Motor neuron (in vitro differentiated cells): ENCODE results near the gene GPR179. TPM values are rescaled to one million over a fixed set of nuclear protein-coding genes. Genes with fewer than 3 reads are reported as not detected.
A peak's percentile ranks its signal among the peaks of the same experiment; 100 is the strongest.
"Not testable (repeated sequence)": the region's sequence is repeated elsewhere in the genome, so short reads cannot be mapped to it uniquely, and the experiment has no call there.

Experiments used
- ATAC-seq, 8 experiments: fragments of 200-7000 bp; cut with Tn5 transposase; replicated peaks in 6 of 8; 2 replicates each; pipeline ENCODE4 v1.8.0; 2021; ENCODE audit warnings: mild to moderate bottlenecking in 8 of 8, moderate library complexity in 8 of 8
- H3K27ac ChIP-seq, 2 donors: fragments of 250-450 bp; sonication (Bioruptor Pico); 2 replicates each; pipeline ENCODE4 v1.9.0; 2021; ENCODE audit warnings: antibody characterized with exemption in 2 of 2, mild to moderate bottlenecking in 2 of 2, moderate library complexity in 1 of 2
- H3K4me1 ChIP-seq, 2 donors: fragments of 250-450 bp; sonication (Bioruptor Pico); replicated peaks in 1 of 2; 2 replicates each; pipeline ENCODE4 v1.6.1; 2021; ENCODE audit warnings: antibody characterized with exemption in 2 of 2, mild to moderate bottlenecking in 2 of 2, moderate library complexity in 1 of 2
- H3K4me3 ChIP-seq, 5 donors: fragments of 250-450 bp; sonication (Bioruptor Pico); 2 replicates each; pipeline ENCODE4 v1.9.0; 2021; ENCODE audit warnings: antibody characterized with exemption in 5 of 5, mild to moderate bottlenecking in 5 of 5, moderate library complexity in 4 of 5
- WGBS, 10 experiments: fragments of 450-650 bp; shearing (Covaris generic); methylation state at CpG; one replicate each; pipeline ENCODE4 v1.0.0; 2022; 5-methylcytosine and 5-hydroxymethylcytosine counted together
- in situ Hi-C, 9 experiments: fragments of 400-800 bp; cut with MboI; loops; one replicate each; pipeline ENCODE4 v1.15.0; 2021; ENCODE audit warnings: low sequenced_read_pairs in 9 of 9, low pct_unique_long_range_greater_than_20kb in 2 of 9; ENCODE audit not compliant: unreplicated experiment in 9 of 9
- total RNA-seq, 8 experiments: library from RNA; unstranded; fragments of 300-600 nt; gene quantifications; 2 replicates each; pipeline versions ENCODE4 v1.2.3 to v1.2.4, GENCODE V29; 2022

The GPR179 gene
- total RNA-seq, 8 experiments from 2014 or later: 0.36 to 2.9 (median 0.82) TPM

GRCh38 chr17:38295602-38296365 lies 48.0 kb downstream of the GPR179 start:
- H3K27ac ChIP-seq, in situ Hi-C loops, H3K4me1 ChIP-seq, ATAC-seq, H3K4me3 ChIP-seq: not testable (repeated sequence)
- 15 to 100% (median 91%) methylated on average over 1 to 9 of the region's 21 CpGs; no CpG with 5 or more reads in 1 of the 10 experiments for WGBS, 10 experiments

GRCh38 chr17:38289760-38290159 lies 54.0 kb downstream of the GPR179 start:
- H3K27ac ChIP-seq, H3K4me3 ChIP-seq, in situ Hi-C loops, ATAC-seq, H3K4me1 ChIP-seq: not testable (repeated sequence)
- WGBS, 10 experiments: 88% methylated on average over 1 of the region's 1 CpG; no CpG with 5 or more reads in 9 of the 10 experiments

- WGBS, 10 experiments: 40% methylated on average over 1 of the region's 12 CpGs; no CpG with 5 or more reads in 9 of the 10 experiments
- in situ Hi-C loops, H3K27ac ChIP-seq, H3K4me1 ChIP-seq, H3K4me3 ChIP-seq: not testable (repeated sequence)
- peak; percentile 8 to 80 (median 65) for ATAC-seq
These were observed 55.4 kb downstream of the GPR179 start for GRCh38 chr17:38288217-38288827.

- WGBS, 10 experiments: 43 to 100% (median 50%) methylated on average over 1 to 2 of the region's 11 CpGs; no CpG with 5 or more reads in 6 of the 10 experiments
- in situ Hi-C loops, H3K27ac ChIP-seq: not testable (repeated sequence)
These were observed 57.2 kb downstream of the GPR179 start for GRCh38 chr17:38286501-38287091.

GRCh38 chr17:38285994-38286393 lies 57.8 kb downstream of the GPR179 start:
- peak in 3 of 8 experiments; percentile 41 to 69 (median 52) for ATAC-seq
- H3K4me3 ChIP-seq, H3K27ac ChIP-seq, H3K4me1 ChIP-seq, in situ Hi-C loops: not testable (repeated sequence)

More at GRCh38 chr17:38286501-38287091, 57.2 kb downstream of the GPR179 start:
- peak; percentile 78 to 96 (median 82) for ATAC-seq
- not testable (repeated sequence) for H3K4me3 ChIP-seq, H3K4me1 ChIP-seq

Other genes with a start within 250 kb of the GPR179 start
- gene TBC1D3E, start 216.0 kb downstream of the GPR179 start, total RNA-seq: not detected
- not detected for gene TBC1D3, start 151.4 kb downstream of the GPR179 start, total RNA-seq
- gene MRPL45, start 46.8 kb downstream of the GPR179 start, total RNA-seq: 10 to 100 TPM; 28.0 to 58.7 (median 39.6) TPM
- gene SOCS7, start 7.9 kb upstream of the GPR179 start, total RNA-seq: 10 to 100 TPM in 7 of 8 experiments, 1 to 10 TPM in 1; 9.1 to 24.6 (median 19.4) TPM
- gene ARHGAP23, start 84.5 kb upstream of the GPR179 start, total RNA-seq: 10 to 100 TPM in 6 of 8 experiments, 1 to 10 TPM in 2; 5.2 to 21.1 (median 14.0) TPM